Naive thymus-derived CD4-positive, alpha-beta T cell (primary cell): ENCODE results near the gene NR2F2. TPM values are rescaled to one million over a fixed set of nuclear protein-coding genes. Genes with fewer than 3 reads are reported as not detected.

ENCODE experiments used
- ATAC-seq: fragments of 150-1000 bp; cut with Tn5 transposase; 2 replicates; pipeline ENCODE4 v1.10.0; 2021; ENCODE audit warnings: mild to moderate bottlenecking, moderate library complexity
- CTCF ChIA-PET: fragments of 350-600 bp; sonication (Branson Sonifier 250); formaldehyde crosslinking; loops from one replicate; lab custom pipeline; 2021; ENCODE audit warnings: antibody characterized with exemption; lab: Charles Lee
- POLR2A ChIA-PET: fragments of 350-600 bp; sonication (Branson Sonifier 250); formaldehyde crosslinking; loops from one replicate; lab custom pipeline; 2021; ENCODE audit warnings: antibody characterized with exemption, inconsistent platforms; lab: Charles Lee
- DNase-seq, 9 donors: peaks; one replicate each; pipeline versions ENCODE4 v3.0.0 to v3.0.0-alpha.2; 2020 to 2022; ENCODE audit warnings: mixed read lengths in 1 of 9
- H3K27ac ChIP-seq: one replicate; pipeline ENCODE4 v1.7.0; 2013; ENCODE audit warnings: mild to moderate bottlenecking, low read depth, low read length, moderate library complexity
- H3K27me3 ChIP-seq, 2 donors: one replicate each; pipeline ENCODE4 v1.7.0; 2013; ENCODE audit warnings: low read length in 2 of 2, mild to moderate bottlenecking in 2 of 2, moderate library complexity in 2 of 2; ENCODE audit not compliant: control insufficient read depth in 2 of 2, insufficient read depth in 2 of 2
- H3K36me3 ChIP-seq, 3 experiments: 1 replicate in 2 of 3; 2 replicates in 1 of 3; pipeline ENCODE4 v1.7.0; 2013; ENCODE audit warnings: low read length in 3 of 3, mild to moderate bottlenecking in 3 of 3, moderate library complexity in 1 of 3; ENCODE audit not compliant: insufficient read depth in 3 of 3, control insufficient read depth in 2 of 3
- H3K4me1 ChIP-seq, 2 donors: one replicate each; pipeline ENCODE4 v1.7.0; 2013; ENCODE audit warnings: low read length in 2 of 2, mild to moderate bottlenecking in 2 of 2, moderate library complexity in 1 of 2; ENCODE audit not compliant: control insufficient read depth in 2 of 2, insufficient read depth in 2 of 2
- H3K4me3 ChIP-seq: 2 replicates; pipeline ENCODE4 v1.7.0; 2013; ENCODE audit warnings: mild to moderate bottlenecking, low read length
- H3K9me3 ChIP-seq, 3 experiments: 1 replicate in 2 of 3; 2 replicates in 1 of 3; pipeline ENCODE4 v1.7.0; 2013; ENCODE audit warnings: low read length in 3 of 3; ENCODE audit not compliant: control insufficient read depth in 2 of 3
- H3K27ac Mint-ChIP-seq, 9 donors: one replicate each; pipeline ENCODE4 v1.8.0; 2020 to 2022; ENCODE audit warnings: mixed read lengths in 9 of 9, mild to moderate bottlenecking in 8 of 9, moderate library complexity in 5 of 9, inconsistent platforms in 2 of 9
- H3K27me3 Mint-ChIP-seq, 5 donors: one replicate each; pipeline ENCODE4 v1.8.0; 2021 to 2022; ENCODE audit warnings: mixed read lengths in 5 of 5, mild to moderate bottlenecking in 1 of 5
- H3K36me3 Mint-ChIP-seq, 5 donors: one replicate each; pipeline ENCODE4 v1.8.0; 2020 to 2022; ENCODE audit warnings: mixed read lengths in 5 of 5, mild to moderate bottlenecking in 3 of 5, inconsistent platforms in 1 of 5
- H3K4me1 Mint-ChIP-seq, 7 donors: one replicate each; pipeline ENCODE4 v1.8.0; 2020 to 2022; ENCODE audit warnings: mixed read lengths in 7 of 7, mild to moderate bottlenecking in 3 of 7, inconsistent platforms in 1 of 7
- H3K4me3 Mint-ChIP-seq, 10 donors: one replicate each; pipeline ENCODE4 v1.8.0; 2020 to 2022; ENCODE audit warnings: mild to moderate bottlenecking in 10 of 10, mixed read lengths in 10 of 10, moderate library complexity in 6 of 10, inconsistent platforms in 2 of 10
- H3K9me3 Mint-ChIP-seq, 11 donors: one replicate each; pipeline ENCODE4 v1.8.0; 2020 to 2022; ENCODE audit warnings: mixed read lengths in 11 of 11, mild to moderate bottlenecking in 4 of 11, inconsistent platforms in 1 of 11, moderate library complexity in 1 of 11
- intact Hi-C, 2 donors: fragments of 100-400 bp; cut with micrococcal nuclease; formaldehyde crosslinking; loops; one replicate each; pipeline ENCODE4 v1.15.1; 2023
- polyA plus RNA-seq, 2 donors: library from polyadenylated mRNA; unstranded; fragments of 300-500 nt; fragmentation: Illumina TruSeq; gene quantifications; one replicate each; pipeline ENCODE4 v1.2.3, GENCODE V29; 2021
- total RNA-seq, 6 experiments: library from RNA in 5 of 6; stranded (reverse) in 5 of 6; gene quantifications; 1 replicate in 5 of 6; 2 replicates in 1 of 6; pipeline ENCODE4 v1.2.3 and lab custom pipeline; 2021 to 2026

Gene NR2F2
- total and polyA plus RNA-seq, 7 experiments from 2014 or later = not detected

DNA sequence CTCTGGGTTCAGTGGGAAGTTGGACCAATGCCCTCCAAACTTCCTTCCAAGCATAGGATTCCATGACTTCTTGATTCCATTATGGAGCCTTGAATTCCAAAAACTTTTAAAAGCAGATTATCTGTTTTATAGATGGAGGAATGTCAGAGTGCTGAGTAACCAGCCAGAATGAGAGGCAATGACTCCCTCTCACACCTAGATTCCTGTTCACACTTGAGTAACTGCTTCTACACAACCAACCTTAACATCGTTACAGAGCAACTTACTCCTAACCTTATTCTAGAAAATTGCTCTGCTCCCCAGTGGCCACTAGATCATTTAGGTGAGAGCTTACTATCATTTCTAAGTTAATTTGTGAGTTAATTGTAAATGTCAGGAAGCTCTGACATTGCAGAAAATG is 24.2 kb upstream of the NR2F2 start:
- H3K27ac Mint-ChIP-seq = no peak overlapping the region
- Histone ChIP-seq H3K36me3 (no peaks in the 10 kb centered on the region), H3K27ac (no peak overlapping the region), H3K9me3 (no peaks in the 10 kb centered on the region), H3K27me3 (no peaks in the 10 kb centered on the region), H3K4me3 (no peak overlapping the region), H3K4me1 (no peaks in the 10 kb centered on the region)
- H3K27me3 Mint-ChIP-seq = peaks cover 0 to 50% (median 18%) of the 10 kb centered on the region in 5 donors
- DNase-seq (no peak), ATAC-seq (no peak)
- H3K4me3 Mint-ChIP-seq = no peak overlapping the region
- POLR2A ChIA-PET = no interaction called here
- H3K9me3 Mint-ChIP-seq = peaks cover 0 to 11% (median 0%) of the 10 kb centered on the region in 11 donors
- H3K36me3 Mint-ChIP-seq = no peaks in the 10 kb centered on the region
- intact Hi-C loops = no loop called here
- H3K4me1 Mint-ChIP-seq = no peaks in the 10 kb centered on the region
- CTCF ChIA-PET = no interaction called here

DNA sequence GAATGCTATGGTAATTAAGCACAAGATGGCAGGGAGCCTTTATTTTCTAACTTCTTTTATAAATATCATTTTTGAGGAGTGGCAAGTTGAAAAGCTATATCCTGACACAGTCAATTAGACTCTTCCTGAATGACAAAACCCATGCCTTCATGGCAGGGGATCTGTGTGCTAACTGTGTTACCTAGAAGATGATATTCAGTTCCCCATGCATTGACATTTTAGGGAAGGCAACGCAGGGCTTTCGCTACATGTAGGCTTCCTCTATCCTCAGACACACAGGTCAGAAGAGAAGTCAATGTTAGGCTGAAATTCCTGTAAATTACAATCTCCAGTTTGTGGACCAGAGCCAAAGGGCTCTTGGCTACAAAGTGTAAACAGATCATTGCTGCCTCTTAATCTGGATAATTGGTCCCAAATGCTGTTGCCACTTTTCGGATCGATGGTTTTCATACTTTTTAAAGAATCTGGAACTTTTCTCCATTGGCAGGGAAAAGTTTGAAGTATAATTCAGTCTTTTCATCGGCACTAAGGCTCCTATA is 22.6 kb upstream of the NR2F2 start:
- Histone ChIP-seq H3K4me3 (no peak overlapping the region), H3K9me3 (no peaks in the 10 kb centered on the region), H3K4me1 (no peaks in the 10 kb centered on the region), H3K27me3 (no peaks in the 10 kb centered on the region), H3K36me3 (no peaks in the 10 kb centered on the region), H3K27ac (no peak overlapping the region)
- POLR2A ChIA-PET = no interaction called here
- H3K9me3 Mint-ChIP-seq = peaks cover 0 to 12% (median 0%) of the 10 kb centered on the region in 11 donors
- no peak overlapping the region for H3K27ac Mint-ChIP-seq
- intact Hi-C loops = no loop called here
- no peaks in the 10 kb centered on the region for H3K36me3 Mint-ChIP-seq
- DNase-seq (no peak), ATAC-seq (no peak)
- H3K4me3 Mint-ChIP-seq = no peak overlapping the region
- peaks cover 0 to 49% (median 19%) of the 10 kb centered on the region in 5 donors for H3K27me3 Mint-ChIP-seq
- CTCF ChIA-PET = no interaction called here
- H3K4me1 Mint-ChIP-seq = no peaks in the 10 kb centered on the region

DNA sequence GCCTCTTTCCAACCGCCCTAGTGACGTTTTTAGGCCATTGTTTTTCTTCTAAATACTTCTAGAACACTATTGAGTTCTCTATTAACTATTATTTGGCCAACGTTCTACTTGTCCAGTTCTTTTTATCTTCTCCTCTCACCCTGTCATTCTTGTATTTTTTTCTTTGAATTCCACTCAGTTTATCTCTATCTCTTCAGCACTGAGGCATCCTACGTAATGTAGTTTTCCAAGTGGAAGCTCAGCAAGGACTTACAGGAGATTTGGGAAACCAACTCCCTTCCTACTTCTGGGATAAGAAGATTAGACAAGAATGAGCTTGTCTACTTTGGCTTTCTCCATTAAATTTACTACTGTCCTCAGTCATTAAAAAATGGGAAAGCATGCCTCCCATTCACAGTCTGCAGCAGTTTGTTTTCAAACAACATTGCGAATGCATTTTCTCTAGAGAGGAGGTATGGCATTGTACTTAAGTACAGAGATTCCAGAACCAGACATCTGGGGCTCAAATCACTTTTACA is 21.3 kb upstream of the NR2F2 start:
- intact Hi-C loops = no loop called here
- Histone ChIP-seq H3K36me3 (no peaks in the 10 kb centered on the region), H3K4me3 (no peak overlapping the region), H3K9me3 (no peaks in the 10 kb centered on the region), H3K27me3 (no peaks in the 10 kb centered on the region), H3K27ac (no peak overlapping the region), H3K4me1 (no peaks in the 10 kb centered on the region)
- no peaks in the 10 kb centered on the region for H3K4me1 Mint-ChIP-seq
- CTCF ChIA-PET = no interaction called here
- DNase-seq = no peak
- ATAC-seq = no peak
- no peak overlapping the region for H3K27ac Mint-ChIP-seq
- H3K27me3 Mint-ChIP-seq = peaks cover 2 to 43% (median 23%) of the 10 kb centered on the region in 5 donors
- POLR2A ChIA-PET = no interaction called here
- no peaks in the 10 kb centered on the region for H3K36me3 Mint-ChIP-seq
- H3K9me3 Mint-ChIP-seq = peaks cover 0 to 17% (median 0%) of the 10 kb centered on the region in 11 donors
- H3K4me3 Mint-ChIP-seq = no peak overlapping the region

DNA sequence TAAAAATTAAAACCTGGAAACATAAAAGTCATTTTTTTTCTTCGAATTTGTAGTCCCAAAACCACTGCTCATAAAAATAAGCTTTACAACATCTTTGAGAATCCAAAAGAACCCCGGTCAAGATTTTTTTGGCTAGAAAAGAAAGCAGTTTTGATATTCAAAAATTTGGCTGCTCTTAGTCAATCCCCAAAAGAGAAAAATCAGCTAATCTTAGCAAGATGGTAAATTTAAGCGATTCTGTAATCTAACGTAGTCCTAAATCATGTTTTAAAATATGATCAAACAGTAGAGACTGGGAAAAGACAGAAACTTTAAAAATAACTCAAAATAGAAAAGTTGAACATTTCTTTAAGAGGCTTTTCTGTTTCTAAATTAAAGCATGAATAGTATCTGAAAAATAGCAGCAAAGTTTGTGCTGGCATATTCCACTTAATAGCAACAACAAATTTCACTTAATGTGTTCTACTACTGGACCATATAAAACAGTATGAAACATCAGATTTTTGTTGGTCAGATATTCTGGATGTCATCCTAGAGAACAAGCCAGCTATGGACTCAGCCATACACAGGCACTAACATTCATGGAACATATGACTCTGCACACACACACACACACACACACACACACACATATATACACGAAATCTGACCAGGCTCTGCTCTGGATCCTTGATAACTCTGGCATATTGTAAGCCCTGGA is 19.1 kb upstream of the NR2F2 start:
- Histone ChIP-seq H3K4me3 (no peak overlapping the region), H3K36me3 (no peaks in the 10 kb centered on the region), H3K4me1 (no peaks in the 10 kb centered on the region), H3K9me3 (no peaks in the 10 kb centered on the region), H3K27ac (no peak overlapping the region), H3K27me3 (no peaks in the 10 kb centered on the region)
- no peak overlapping the region for H3K27ac Mint-ChIP-seq
- ATAC-seq = no peak
- H3K36me3 Mint-ChIP-seq = no peaks in the 10 kb centered on the region
- peaks cover 0 to 7% (median 0%) of the 10 kb centered on the region in 11 donors for H3K9me3 Mint-ChIP-seq
- H3K4me3 Mint-ChIP-seq = no peak overlapping the region
- H3K27me3 Mint-ChIP-seq = peaks cover 8 to 49% (median 37%) of the 10 kb centered on the region in 5 donors
- no peak for DNase-seq
- POLR2A ChIA-PET = no interaction called here
- no peaks in the 10 kb centered on the region for H3K4me1 Mint-ChIP-seq
- CTCF ChIA-PET = no interaction called here
- intact Hi-C loops = no loop called here

DNA sequence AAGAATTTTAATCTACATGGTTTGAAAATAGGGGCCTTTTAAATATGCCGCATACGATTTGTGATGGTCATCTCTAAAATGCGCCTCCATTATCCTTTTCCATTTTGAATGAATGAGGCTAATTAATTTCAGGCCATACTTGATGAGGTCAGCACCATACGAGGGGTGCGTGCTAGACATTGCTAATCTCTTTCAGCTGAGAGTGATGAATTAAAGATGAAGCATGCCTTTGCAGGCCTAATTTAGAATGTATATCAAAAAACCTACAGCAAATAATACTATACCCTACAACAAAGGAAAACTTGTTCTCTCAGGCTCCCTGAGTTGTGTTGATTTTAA is 18.6 kb upstream of the NR2F2 start:
- Mint-ChIP-seq H3K27ac (no peak overlapping the region), H3K4me3 (no peak overlapping the region), H3K36me3 (no peaks in the 10 kb centered on the region), H3K9me3 (peaks cover 0 to 7% (median 0%) of the 10 kb centered on the region in 11 donors), H3K27me3 (peaks cover 13 to 54% (median 38%) of the 10 kb centered on the region in 5 donors), H3K4me1 (no peaks in the 10 kb centered on the region)
- ATAC-seq (no peak), DNase-seq (no peak)
- Histone ChIP-seq H3K27ac (no peak overlapping the region), H3K36me3 (no peaks in the 10 kb centered on the region), H3K27me3 (no peaks in the 10 kb centered on the region), H3K4me3 (no peak overlapping the region), H3K9me3 (no peaks in the 10 kb centered on the region), H3K4me1 (no peaks in the 10 kb centered on the region)
- intact Hi-C loops = no loop called here
- ChIA-PET CTCF (interaction anchor here (0.7 kb wide), 1 partner anchor 1295 kb away, joined by 3 read pairs; no protein-coding TSS in a partner anchor), POLR2A (no interaction called here)

DNA sequence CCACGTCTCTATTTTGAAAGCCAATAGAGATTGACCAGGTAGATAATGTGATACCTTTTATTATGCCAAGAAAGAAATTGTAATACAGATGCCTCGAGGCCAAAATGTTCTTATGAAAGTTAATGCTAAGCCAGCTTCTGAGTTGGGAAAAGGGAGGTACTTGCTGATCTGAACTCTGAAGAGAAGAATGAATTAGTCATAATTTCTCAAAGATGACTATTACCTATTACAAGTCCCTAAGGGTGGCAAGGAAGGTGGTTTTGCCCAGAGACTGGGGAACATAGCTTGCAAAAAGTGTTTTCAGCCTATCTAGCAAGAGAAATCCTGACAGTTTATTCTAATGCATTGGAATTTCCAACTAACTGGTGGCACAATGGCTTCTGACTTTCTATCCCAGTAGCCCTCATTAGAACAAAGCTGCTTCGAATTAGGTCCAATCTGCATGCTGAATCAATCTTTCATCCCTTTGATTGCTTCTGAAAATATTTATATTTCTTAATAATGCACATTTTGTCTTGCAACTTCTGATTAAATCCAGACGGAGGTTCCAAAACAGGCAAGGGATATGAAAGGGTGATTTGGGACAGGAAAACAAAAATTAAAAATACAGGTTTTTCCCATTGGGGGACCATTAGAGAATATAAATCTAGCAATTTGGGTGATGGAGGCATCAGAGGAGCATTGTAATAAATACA is 17.7 kb upstream of the NR2F2 start:
- no peak overlapping the region for H3K27ac Mint-ChIP-seq
- no peaks in the 10 kb centered on the region for H3K36me3 Mint-ChIP-seq
- no peaks in the 10 kb centered on the region for H3K4me1 Mint-ChIP-seq
- H3K27me3 Mint-ChIP-seq = peaks cover 19 to 62% (median 46%) of the 10 kb centered on the region in 5 donors
- Histone ChIP-seq H3K27ac (no peak overlapping the region), H3K9me3 (no peaks in the 10 kb centered on the region), H3K36me3 (no peaks in the 10 kb centered on the region), H3K4me3 (no peak overlapping the region), H3K4me1 (no peaks in the 10 kb centered on the region), H3K27me3 (no peaks in the 10 kb centered on the region)
- DNase-seq = no peak
- intact Hi-C loops = no loop called here
- no peak for ATAC-seq
- CTCF ChIA-PET = interaction anchor here (0.7 kb wide), 1 partner anchor 1294 kb away, joined by 3 read pairs; no protein-coding TSS in a partner anchor
- H3K4me3 Mint-ChIP-seq = no peak overlapping the region
- POLR2A ChIA-PET = no interaction called here
- H3K9me3 Mint-ChIP-seq = peaks cover 0 to 7% (median 0%) of the 10 kb centered on the region in 11 donors
